IPS DF 4.7 (cell line): ENCODE data around the gene PALS2.
A peak's percentile ranks its signal among the peaks of the same experiment; 100 is the strongest.

Experiments used
- DNase-seq: peaks from one replicate; pipeline ENCODE4 v3.0.0-alpha.2; 2013; ENCODE audit warnings: low spot score; ENCODE audit errors: extremely low read depth

PALS2 gene

DNA sequence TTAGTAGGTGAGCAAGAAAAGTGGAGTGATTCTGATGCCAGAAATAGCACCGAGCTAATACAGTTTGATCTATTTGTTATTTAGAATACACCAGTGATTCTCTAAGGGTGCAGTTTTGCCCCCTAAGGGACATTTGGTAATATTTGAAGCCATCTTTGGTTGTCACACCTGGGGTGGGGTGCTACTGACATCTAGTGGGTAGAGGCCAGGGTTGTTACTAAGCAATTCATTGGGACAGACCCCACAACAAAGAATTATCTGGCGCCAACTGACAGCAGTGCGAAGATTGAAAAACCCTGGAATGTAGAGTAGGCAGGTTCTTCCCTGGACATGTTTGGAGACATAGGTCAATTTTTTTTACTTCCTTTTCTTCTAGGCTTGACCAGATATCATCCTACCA is 14.6 kb downstream of the PALS2 start:
- no peak for DNase-seq

DNA sequence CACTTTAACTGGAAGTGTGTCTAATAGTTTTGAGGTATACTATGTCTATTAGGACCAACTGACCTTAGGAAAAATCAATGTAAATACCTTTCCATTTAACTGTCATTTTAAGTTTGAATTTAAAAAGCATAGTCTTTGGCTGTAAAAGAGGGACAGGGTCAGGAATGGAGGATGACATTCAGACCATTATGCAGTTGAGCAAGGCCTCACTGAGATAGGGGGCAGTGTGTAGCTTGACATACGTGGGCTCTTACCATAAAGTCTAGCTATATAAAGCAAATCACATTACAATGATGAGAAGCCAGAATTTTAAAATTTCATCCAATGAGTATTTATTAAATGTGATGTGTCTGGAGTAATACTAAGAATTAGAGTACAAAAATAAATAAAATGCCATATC is 17.9 kb downstream of the PALS2 start:
- no peak for DNase-seq

DNA sequence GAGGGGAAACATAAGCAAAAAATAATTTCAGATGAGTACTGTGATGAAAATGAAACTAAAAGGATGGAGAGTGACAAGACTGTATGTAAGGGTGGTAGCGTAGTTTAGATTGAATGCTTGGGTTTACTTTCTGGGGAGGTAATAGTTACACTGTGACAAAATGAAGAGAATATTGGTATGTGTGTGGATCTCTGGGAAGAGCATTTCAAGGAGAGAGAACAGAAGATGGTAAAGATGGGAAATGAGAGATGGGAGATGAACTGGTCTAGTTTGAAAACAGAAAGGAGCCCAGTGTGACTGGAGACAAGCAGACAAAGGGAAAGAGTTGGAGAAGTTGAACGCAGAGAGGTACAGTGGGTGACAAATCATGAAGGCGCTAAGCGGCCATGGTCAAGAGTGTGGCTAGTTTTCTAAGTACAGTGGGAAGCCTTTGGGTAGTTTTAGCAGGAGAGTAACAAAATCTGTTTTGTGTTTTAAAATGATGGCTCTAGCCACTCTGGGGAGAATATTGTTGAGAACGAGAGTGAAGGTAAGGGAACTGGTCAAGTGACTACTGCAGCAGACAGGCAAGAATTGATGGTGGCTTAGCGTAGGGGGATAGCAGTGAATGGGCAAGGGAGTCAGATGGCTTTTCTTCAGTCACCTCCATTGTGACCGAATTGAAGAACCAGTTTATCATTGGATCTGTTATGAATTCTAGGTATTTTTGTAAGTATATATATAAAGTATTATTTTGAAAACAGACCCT is 22.6 kb downstream of the PALS2 start:
- DNase-seq = no peak

DNA sequence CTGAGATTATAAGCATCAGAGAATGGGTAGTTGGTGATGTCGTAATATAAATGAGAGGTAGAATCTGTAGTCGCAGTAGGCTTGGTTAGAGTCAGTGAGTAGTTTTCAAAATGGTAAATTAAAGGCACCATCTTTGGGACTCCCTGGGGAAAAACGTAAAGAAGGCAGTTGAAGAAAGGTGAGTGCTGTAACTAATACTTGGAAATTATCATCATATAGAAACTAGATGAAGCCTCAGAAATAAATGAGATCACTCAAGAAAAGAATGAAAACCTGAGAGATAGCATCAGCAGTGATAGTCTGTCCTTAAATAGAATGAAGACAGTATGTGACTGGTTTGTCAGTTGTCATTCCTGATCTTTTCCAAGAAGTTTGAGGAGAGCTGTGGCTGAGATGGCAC is 23.8 kb downstream of the PALS2 start:
- DNase-seq = no peak

DNA sequence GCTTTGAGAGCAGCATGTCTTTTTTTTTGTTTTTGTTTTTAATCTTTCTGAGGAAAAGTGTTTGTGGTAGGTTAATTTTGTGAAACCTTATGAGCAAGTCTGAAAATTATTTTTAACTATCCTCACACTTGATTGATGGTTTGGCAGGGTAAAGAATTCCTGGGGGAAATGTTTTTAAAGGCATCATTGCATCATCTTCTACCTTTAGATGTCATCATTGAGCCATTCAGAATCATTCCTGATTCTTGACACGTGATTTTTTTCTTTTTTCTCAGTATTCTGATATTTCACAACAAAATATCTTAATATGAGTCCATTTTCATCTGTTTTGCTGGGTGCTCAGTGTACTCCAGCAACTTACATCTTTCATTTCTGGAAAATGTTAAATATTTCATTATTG is 28.3 kb downstream of the PALS2 start:
- DNase-seq = no peak

DNA sequence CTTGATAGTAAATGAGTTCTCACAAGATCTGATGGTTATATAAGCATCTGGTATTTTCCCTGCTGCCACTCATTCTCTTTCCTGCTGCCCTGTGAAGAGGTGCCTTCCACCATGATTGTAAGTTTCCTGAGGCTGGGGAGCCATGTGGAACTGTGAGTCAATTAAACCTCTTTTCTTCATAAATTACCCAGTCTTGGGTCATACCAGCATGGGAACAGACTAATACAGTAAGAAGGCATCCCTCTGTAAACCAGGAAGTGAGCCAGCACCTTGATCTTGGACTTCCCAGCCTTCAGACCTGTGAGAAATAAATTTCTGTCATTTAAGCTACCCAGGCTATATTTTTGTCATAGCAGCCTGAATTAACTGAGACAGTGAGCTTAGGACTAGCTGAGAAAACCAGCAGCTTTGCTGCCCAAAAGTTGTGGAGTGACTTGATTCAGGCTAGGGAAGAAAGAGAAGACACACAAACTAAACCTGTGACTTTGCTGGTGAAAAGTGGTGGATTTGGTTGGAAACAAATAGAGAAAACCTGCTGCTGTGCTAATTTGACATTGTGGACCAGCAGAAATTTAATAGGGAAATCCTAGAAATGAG is 29.7 kb downstream of the PALS2 start:
- DNase-seq = no peak

DNA sequence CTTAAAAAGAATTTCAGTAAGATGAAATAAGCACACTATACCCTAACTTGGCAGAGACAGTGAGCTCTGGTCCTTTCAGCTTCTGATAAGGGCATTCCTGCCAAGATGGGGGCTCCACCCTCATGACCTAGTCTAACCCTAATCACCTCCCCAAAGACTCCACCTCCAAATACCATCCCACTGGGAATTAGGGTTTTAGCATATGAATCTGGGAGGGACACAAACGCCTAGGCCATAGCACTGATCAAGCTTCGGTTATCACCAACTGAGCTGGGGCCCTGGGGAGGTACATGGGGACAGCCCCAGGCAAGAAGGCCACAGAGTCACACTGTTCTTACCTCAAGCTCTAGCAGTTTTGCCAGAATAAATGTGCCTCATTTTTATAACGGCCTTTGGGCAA is 31.4 kb downstream of the PALS2 start:
- DNase-seq = peak; percentile 33

DNA sequence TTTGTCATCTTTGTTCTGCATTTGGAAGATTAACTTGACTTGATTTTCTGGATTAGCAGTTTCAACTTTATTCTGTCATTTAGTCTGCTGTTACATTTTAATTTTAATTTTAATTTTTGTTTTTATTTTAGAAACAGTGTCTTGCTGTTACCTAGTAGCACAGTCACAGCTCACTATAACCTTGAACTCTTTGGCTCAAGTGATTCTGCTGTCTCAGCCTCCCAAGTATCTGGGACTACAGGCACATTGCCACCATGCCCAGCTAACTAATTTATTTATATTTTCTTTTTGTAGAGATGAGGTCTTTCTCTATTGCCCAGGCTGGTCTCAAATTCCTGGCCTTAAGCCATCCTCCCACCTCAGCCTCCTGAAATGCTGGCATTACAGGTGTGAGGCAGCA is 35.3 kb downstream of the PALS2 start:
- DNase-seq = no peak

DNA sequence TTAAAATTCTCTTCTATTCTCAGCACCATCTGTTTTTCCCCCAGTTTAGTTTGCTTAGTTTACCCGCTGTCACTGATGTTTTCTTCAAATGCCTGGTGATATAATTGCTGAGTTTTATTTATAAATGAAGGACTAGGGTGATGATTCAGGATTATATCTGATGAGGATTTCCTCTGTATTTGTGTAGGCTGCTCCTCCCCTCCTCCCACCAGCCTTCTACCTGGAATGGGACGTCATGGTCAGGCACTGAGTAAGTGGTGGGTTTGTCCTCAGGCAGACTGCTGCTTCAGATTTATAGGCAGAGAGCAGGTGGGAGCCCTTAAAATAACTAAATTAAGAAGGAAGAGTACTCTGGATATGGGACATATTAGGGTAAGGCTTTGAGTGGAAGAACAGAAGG is 35.8 kb downstream of the PALS2 start:
- no peak for DNase-seq

DNA sequence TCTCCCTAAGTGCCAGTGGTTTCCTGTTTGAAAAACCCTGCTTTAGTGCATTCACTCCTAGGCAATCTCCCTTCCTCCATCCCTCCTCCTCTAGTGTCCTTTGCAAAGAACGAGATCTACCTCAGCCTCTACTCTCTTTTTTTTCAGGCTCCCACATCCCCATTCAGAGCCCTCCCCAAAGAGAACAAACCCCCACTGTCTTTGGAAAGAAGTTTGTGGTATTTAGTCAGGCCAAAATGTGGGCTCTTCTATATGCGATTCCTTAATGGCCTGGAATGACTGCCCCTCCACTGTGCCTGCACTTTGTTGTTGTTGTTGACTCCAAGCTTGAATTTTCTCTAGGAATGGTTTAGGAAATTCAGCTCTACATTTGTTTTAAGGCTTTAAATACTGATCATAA is 36.3 kb downstream of the PALS2 start:
- DNase-seq = no peak

DNA sequence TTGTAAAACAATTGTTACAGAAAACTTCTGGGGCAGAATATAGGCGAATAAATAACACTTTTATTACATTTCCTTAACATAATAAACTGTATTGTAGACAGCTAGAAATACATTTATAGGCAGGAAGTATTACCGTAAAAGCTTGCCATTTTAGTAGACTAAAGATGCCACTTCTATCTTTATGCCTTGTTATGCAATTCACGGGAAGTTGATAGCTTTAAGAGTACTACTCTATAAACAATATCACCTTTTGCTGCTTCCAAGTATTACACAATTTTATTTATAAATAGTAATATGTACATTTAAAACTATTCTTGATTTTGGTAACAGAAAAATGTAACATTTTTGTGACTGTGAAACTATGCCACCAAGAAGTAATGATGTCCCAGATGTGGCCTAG is 37.9 kb downstream of the PALS2 start:
- no peak for DNase-seq

DNA sequence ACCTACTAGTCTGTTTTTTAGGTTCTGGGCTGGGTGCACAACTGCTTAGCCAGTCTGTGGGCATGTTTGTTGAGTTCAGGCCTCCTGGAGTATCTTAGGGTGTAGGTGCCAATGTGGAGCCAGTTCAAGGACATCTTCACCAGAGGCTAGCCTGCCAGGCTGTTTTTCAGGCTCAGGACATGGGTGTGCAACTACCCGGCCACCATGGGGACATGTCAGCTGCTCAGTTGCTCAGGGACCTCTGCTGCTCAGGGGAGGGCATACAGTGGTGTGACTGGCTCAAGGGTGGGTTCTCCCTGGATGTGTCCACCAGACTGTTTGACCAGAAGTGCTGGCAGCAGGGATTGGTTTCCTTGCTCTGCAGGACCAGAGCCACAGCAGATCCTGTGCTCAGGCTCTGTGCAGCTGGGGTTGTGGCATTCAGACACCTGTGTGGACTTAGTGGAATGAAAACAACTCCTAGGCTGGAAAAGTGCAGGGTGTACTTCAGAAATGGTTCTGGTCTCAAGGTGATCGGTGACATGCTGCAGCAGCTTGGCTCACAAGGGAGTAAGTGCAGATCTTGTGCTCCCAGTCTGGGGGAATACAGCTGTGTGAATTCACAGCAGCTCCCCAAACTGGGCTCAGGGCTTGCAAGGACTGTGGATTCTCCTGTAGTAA is 44.8 kb downstream of the PALS2 start:
- no peak for DNase-seq

DNA sequence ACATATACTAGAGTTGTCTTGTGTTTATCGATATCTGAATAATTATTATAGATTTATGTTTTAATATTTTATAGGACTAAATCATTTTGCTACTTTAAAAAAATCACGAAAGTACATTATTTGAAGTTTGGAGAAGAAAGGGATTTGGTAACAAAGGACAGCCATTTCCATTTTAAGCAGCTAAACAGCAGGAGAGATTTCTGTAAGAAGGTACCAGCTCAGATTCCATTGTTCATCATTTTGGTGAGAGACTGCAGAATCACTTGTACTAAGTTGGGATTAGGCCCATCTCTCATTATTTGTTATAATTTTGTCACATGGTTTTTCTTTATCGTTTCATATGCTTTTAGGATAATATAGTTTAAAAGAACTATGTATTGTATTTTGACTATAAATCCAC is 46.7 kb downstream of the PALS2 start:
- DNase-seq = no peak

DNA sequence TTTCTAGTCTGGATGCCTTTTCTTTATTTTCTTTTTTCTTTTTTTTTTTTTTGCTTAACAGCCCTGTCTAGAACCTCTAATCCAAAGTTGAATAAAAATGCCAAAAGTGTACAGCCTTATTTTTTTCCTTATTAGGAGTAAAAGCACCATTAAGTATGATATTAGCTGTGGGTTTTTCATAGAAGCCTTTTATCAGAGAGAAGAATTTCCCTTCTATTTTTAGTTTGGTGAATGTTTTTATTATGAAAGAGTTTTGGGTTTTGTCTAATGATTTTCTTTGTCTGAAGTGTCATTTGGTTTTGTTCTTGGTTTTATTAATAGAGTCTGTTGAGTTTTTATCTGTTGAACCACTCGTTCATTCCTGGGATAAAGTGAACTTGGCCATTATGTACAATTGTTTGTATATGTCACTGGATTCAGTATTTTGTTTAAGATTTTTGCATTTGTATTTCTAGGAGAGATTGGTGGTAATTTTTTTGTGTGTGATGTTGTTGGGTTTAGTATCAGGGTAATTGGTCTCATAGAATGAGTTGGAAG is 49.5 kb downstream of the PALS2 start:
- no peak for DNase-seq
